Nephron (organoid): Measurements from ENCODE around the gene APOA1.

ENCODE experiments used
- H3K27ac Mint-ChIP-seq, 3 experiments: 2 replicates each; pipeline ENCODE4 v1.8.0; 2020; ENCODE audit warnings: mixed read lengths in 3 of 3, mild to moderate bottlenecking in 2 of 3, moderate library complexity in 1 of 3
- H3K27me3 Mint-ChIP-seq: 2 replicates; pipeline ENCODE4 v1.8.0; 2021; ENCODE audit warnings: low read depth, mild to moderate bottlenecking, moderate library complexity, mixed read lengths
- H3K36me3 Mint-ChIP-seq: 2 replicates; pipeline ENCODE4 v1.8.0; 2020; ENCODE audit warnings: low read depth, mixed read lengths
- H3K4me1 Mint-ChIP-seq: 2 replicates; pipeline ENCODE4 v1.8.0; 2020; ENCODE audit warnings: mixed read lengths
- H3K4me3 Mint-ChIP-seq, 3 experiments: 2 replicates each; pipeline ENCODE4 v1.8.0; 2020; ENCODE audit warnings: mild to moderate bottlenecking in 3 of 3, mixed read lengths in 3 of 3, moderate library complexity in 2 of 3
- H3K9me3 Mint-ChIP-seq: 2 replicates; pipeline ENCODE4 v1.8.0; 2020; ENCODE audit warnings: mixed read lengths
- TF ChIP-seq, protein P1 (sequence below), 3 experiments: fragments of 200-600 bp; sonication (generic); IDR thresholded peaks; one replicate each; pipeline ENCODE4 v1.5.0; 2021; ENCODE audit warnings: antibody characterized with exemption in 3 of 3; ENCODE audit not compliant: unreplicated experiment in 3 of 3

Gene APOA1

DNA sequence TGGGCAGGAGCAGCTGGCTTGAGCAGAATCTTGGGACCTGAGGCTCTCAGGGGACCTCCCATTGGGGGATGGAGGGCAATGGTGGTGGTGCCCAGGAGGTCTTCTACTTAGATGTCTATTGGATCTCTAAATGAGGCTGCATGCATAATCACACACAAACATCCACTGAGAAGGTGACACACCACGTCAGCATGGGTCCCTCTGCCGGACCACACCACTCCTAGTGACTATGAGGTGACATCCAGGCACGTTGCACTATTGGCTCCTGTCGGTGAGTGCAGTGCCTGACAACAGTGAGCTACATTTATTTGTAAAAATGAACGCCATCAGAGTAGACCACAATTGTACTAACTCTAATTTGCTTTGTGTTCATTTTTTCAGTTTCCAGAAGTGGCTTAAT lies 12.0 kb downstream of the APOA1 start:
- Mint-ChIP-seq H3K9me3 (no peaks in the 10 kb centered on the region), H3K4me3 (no peak overlapping the region), H3K36me3 (no peaks in the 10 kb centered on the region), H3K27me3 (no peaks in the 10 kb centered on the region), H3K4me1 (no peaks in the 10 kb centered on the region), H3K27ac (no peak overlapping the region)
- TF ChIP-seq, protein P1, sequence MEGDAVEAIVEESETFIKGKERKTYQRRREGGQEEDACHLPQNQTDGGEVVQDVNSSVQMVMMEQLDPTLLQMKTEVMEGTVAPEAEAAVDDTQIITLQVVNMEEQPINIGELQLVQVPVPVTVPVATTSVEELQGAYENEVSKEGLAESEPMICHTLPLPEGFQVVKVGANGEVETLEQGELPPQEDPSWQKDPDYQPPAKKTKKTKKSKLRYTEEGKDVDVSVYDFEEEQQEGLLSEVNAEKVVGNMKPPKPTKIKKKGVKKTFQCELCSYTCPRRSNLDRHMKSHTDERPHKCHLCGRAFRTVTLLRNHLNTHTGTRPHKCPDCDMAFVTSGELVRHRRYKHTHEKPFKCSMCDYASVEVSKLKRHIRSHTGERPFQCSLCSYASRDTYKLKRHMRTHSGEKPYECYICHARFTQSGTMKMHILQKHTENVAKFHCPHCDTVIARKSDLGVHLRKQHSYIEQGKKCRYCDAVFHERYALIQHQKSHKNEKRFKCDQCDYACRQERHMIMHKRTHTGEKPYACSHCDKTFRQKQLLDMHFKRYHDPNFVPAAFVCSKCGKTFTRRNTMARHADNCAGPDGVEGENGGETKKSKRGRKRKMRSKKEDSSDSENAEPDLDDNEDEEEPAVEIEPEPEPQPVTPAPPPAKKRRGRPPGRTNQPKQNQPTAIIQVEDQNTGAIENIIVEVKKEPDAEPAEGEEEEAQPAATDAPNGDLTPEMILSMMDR (IDR thresholded peaks at IDR 0.05; ENCODE audit: unreplicated experiment in 3 of 3), result no peak

DNA sequence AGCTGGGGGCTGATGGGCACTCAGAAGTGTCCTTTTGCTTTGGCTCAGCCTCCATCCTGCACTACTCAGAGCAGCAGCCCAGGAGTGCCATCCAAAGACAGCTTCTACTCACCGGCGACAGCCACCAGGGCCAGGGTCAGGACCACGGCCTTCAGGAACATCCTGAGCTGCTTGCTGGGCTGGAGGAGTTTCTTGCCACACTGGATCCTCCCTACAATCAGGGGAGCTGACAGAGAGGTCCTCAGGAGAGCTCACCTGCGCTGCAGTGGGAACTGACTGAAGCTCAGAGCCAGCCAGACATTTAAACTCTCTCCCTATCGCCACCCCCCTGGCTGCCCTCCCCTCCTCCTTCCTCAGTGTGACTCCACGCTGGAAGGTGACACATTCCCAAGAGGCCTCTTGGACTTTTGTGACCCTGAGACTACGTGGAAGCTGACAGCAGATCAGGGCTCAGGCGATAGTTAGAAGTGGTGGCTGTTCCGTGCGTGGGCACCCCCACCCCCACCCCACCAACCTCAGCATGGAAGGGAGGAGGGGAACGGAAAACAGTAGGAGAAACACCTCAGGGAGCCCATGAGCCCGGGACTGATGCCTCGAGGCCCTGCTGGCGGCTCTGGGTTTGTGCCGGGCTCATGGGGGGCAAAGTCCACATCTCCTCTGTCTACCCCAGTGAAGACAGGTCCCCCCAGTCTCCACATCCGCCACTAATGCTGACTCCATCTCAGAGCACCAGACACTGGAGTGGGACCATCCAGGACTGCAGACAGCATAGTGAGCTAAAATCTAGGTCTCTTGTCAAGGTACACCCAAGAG lies 14.2 kb downstream of the APOA1 start, which contains the start of gene APOA4:
APOA4 (minus strand) TSS at position 274 of the 813 bp plus-strand sequence; CDS start at position 161, 113 bp downstream.
- no peaks in the 10 kb centered on the region for H3K4me1 Mint-ChIP-seq
- no peak within 1 kb of the TSS for H3K4me3 Mint-ChIP-seq
- TF ChIP-seq, protein P1 (IDR thresholded peaks at IDR 0.05; ENCODE audit: unreplicated experiment in 3 of 3), result no peak
- H3K27ac Mint-ChIP-seq, result no peak within 1 kb of the TSS
- H3K9me3 Mint-ChIP-seq, result no peaks in the 10 kb centered on the region
- H3K36me3 Mint-ChIP-seq, result no peaks in the 10 kb centered on the region
- H3K27me3 Mint-ChIP-seq, result no peaks in the 10 kb centered on the region

DNA sequence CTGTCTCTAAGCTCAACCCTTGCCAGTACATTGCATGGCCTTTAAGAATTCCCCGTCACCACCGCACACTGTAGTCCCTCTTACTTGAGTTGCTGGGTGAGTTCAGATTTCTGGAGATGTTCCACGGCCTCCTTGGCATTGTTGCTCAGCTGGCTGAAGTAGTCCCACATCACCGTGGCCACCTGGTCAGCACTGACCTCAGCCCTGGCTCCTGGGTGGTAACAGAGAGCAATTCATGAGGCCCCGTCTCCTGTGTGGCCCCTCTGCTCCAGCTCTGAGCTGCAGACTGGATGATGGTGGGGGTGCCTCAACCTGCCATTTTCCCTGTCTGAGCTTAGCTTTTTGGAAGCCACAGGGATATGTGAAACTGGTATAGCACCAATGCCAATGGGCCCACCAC lies 14.8 kb downstream of the APOA1 start:
- TF ChIP-seq, protein P1 (IDR thresholded peaks at IDR 0.05; ENCODE audit: unreplicated experiment in 3 of 3), result no peak
- H3K36me3 Mint-ChIP-seq, result no peaks in the 10 kb centered on the region
- H3K27ac Mint-ChIP-seq, result no peak overlapping the region
- H3K27me3 Mint-ChIP-seq, result no peaks in the 10 kb centered on the region
- H3K4me1 Mint-ChIP-seq, result no peaks in the 10 kb centered on the region
- H3K9me3 Mint-ChIP-seq, result no peaks in the 10 kb centered on the region
- no peak overlapping the region for H3K4me3 Mint-ChIP-seq

DNA sequence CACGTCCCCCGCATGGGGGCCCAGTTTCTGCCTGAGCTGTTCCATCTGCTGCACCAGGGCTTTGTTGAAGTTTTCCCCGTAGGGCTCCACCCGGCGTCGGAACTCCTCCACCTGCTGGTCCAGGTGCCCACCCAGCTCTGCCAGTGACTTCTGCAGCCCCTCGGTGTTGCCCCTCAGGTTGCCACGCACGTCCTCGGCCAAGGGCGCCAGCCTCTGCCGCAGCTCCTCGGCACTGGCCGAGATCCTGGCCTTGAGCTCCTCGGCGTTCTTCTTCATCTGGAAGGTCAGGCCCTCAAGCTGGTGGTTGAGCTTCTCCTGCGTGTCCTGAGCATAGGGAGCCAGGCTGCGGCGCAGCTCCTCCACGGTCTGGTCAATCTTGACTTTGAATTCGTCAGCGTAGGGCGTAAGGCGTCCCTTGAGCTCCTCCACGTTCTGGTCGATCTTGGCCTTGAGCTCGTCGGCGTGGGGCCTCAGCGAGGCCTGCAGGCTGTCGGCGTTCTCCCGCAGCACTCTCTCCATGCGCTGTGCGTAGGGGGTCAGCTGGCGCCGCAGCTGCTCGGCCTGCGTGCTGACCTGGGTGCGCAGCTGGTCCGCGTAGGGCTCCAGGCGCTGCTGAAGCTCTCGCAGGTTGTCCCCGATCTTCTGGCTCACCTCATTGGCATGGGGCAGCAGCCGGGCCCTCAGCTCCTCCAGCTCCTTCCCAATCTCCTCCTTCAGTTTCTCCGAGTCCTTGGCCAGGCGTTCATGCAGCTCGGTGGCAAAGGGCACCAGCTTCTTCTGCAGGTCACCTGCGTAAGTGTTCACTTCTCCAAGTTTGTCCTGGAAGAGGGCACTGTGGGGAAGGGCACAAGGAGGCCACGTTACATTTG lies 16.1 kb downstream of the APOA1 start:
- no peaks in the 10 kb centered on the region for H3K27me3 Mint-ChIP-seq
- no peaks in the 10 kb centered on the region for H3K4me1 Mint-ChIP-seq
- H3K4me3 Mint-ChIP-seq, result no peak overlapping the region
- H3K9me3 Mint-ChIP-seq, result no peaks in the 10 kb centered on the region
- no peaks in the 10 kb centered on the region for H3K36me3 Mint-ChIP-seq
- TF ChIP-seq, protein P1 (IDR thresholded peaks at IDR 0.05; ENCODE audit: unreplicated experiment in 3 of 3), result no peak
- H3K27ac Mint-ChIP-seq, result no peak overlapping the region

DNA sequence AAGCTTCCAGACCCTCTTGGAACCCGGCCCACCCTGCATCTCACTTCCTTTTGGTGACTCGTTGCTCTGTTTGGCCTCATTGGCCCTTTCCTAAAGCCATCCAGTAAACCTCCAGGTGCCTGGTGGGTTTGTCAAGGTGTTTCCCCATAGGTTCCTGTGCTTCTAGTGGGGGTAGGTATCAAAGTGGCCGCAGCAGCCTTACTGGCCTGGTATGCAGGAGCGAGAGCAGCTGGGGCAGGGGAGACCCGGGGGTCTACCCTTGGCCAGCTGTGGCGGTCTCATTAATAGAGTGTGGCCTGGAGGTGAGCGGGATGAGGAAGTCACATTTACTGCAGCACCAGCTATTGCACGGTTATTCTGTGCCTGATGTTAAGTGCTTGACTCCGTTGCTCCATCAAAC lies 18.4 kb downstream of the APOA1 start:
- TF ChIP-seq, protein P1 (IDR thresholded peaks at IDR 0.05; ENCODE audit: unreplicated experiment in 3 of 3), result no peak
- H3K27me3 Mint-ChIP-seq, result no peaks in the 10 kb centered on the region
- no peaks in the 10 kb centered on the region for H3K4me1 Mint-ChIP-seq

More for the DNA sequence above, 18.4 kb downstream of the APOA1 start:
- Mint-ChIP-seq H3K27ac (no peak overlapping the region), H3K9me3 (no peaks in the 10 kb centered on the region), H3K36me3 (no peaks in the 10 kb centered on the region), H3K4me3 (no peak overlapping the region)
